GM13977 (cell line): Measurements from ENCODE around the gene BUB3.

Source experiments
- DNase-seq: peaks from one replicate; pipeline ENCODE4 v3.0.0; 2012; ENCODE audit warnings: low spot score
- CTCF ChIP-seq: IDR thresholded peaks from 2 replicates; pipeline ENCODE4 v1.5.1; 2012; ENCODE audit warnings: mild to moderate bottlenecking, control low read depth; ENCODE audit not compliant: insufficient read depth; ENCODE audit errors: extremely low read depth, missing control alignments
- in situ Hi-C: fragments of 300-500 bp; cut with MboI; formaldehyde crosslinking; loops from one replicate; pipeline ENCODE4 v1.12.0; 2022; ENCODE audit warnings: low sequenced_read_pairs, low pct_unique_long_range_greater_than_20kb, mixed read lengths, inconsistent platforms; ENCODE audit not compliant: unreplicated experiment

Gene BUB3

GRCh38 chr10:123204127-123204461 is 49.9 kb downstream of the BUB3 start:
- TF ChIP-seq CTCF: no peak
- in situ Hi-C loops: no loop called here
- DNase-seq: no peak

- no peak for DNase-seq
- no peak for TF ChIP-seq CTCF
- in situ Hi-C loops: no loop called here
Measured at GRCh38 chr10:123205041-123205440, 50.8 kb downstream of the BUB3 start.

GRCh38 chr10:123212063-123212462 is 57.9 kb downstream of the BUB3 start:
- no peak for DNase-seq
- TF ChIP-seq CTCF: no peak
- in situ Hi-C loops: no loop called here

- no peak for DNase-seq
- TF ChIP-seq CTCF: no peak
- in situ Hi-C loops: no loop called here
Measured at GRCh38 chr10:123212640-123213039, 58.4 kb downstream of the BUB3 start.

- in situ Hi-C loops: no loop called here
- DNase-seq: no peak
- TF ChIP-seq CTCF: no peak
Measured at GRCh38 chr10:123213192-123213591, 59.0 kb downstream of the BUB3 start.
